ENCODE results near the gene SIK3. TPM values are rescaled to one million over a fixed set of nuclear protein-coding genes. Genes with fewer than 3 reads are reported as not detected.

The SIK3 gene
- total RNA-seq, 2 experiments from 2014 or later = 44.7 to 45.8 TPM

GRCh38 chr11:116885951-116886655 lies 212.1 kb downstream of the SIK3 start:
- ATAC-seq (ENCODE audit: low read depth) = no peak
- peaks cover 16% of the 10 kb centered on the region for H3K4me1 Mint-ChIP-seq

GRCh38 chr11:116882386-116882785 lies 215.8 kb downstream of the SIK3 start:
- Mint-ChIP-seq H3K4me1 (peaks cover 8% of the 10 kb centered on the region), H3K36me3 (peaks cover 3% of the 10 kb centered on the region), H3K9me3 (no peaks in the 10 kb centered on the region), H3K27me3 (no peaks in the 10 kb centered on the region), H3K27ac (no peak overlapping the region), H3K4me3 (no peak overlapping the region)
- ATAC-seq (ENCODE audit: low read depth) (no peak), DNase-seq (no peak)
- POLR2A ChIA-PET = no interaction called here

More at GRCh38 chr11:116885951-116886655, 212.1 kb downstream of the SIK3 start:
- POLR2A ChIA-PET = no interaction called here
- Mint-ChIP-seq H3K36me3 (peaks cover 10% of the 10 kb centered on the region), H3K27me3 (no peaks in the 10 kb centered on the region), H3K27ac (no peak overlapping the region), H3K9me3 (no peaks in the 10 kb centered on the region), H3K4me3 (no peak overlapping the region)
- no peak for DNase-seq

DNA sequence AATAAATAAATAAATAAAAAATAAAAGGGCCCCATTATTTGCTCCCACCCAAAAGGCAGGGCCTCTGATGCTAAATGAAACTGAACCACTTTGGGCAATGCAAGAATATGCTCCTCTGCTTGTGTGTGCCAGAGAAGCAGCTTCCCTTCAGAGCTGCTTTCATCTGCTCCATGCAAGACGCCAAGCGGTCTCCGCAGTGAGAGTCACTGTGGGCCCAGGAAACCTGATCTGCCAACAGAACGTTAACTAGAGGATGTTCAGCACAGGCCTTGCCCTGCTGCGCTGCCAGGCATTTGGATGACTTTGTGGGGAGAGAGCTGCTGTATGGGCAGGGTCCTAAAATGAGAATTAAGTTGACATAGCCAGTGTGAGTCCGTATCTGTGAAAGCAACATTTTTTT lies 217.1 kb downstream of the SIK3 start:
- ATAC-seq (ENCODE audit: low read depth) (no peak), DNase-seq (no peak)
- Mint-ChIP-seq H3K27me3 (no peaks in the 10 kb centered on the region), H3K36me3 (peaks cover 3% of the 10 kb centered on the region), H3K9me3 (no peaks in the 10 kb centered on the region), H3K27ac (no peak overlapping the region), H3K4me3 (no peak overlapping the region), H3K4me1 (peaks cover 8% of the 10 kb centered on the region)
- POLR2A ChIA-PET = no interaction called here

DNA sequence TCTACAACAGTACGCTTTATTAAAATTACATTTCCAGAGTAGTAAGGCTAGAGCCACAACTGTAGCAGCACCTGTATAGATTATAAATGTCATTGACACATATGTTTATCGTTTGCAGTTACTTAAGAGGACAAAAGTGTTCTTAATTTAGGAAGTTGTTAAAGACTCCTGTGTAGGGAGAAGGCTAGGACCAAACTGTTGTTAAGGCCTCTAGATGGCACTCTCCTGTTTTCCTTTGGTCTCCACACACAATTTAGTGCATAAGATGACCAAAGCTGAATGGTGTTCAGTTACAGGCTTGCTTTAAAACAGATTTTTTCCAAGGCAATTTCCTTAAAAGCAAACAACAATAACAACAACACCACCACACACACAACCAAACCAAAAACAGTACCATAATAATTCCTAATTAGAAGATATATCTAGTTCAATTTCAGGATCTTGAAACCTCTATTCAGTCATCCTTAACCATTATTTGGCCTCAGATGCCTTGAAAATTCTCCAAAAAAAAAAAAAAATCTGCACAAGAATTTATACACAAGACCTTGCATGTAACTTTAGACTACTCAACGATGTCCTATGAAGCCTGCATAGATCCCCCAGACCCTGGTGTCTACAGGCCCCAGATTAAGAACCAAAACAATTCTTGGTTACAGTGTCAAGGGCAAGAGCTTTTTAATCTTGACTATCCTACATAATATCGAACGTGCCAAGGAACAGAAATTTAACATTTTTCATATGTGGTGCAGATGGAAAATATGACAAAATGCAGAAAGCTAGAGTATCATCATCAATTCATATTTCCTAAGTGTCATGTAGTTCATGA lies 218.2 kb downstream of the SIK3 start:
- ATAC-seq (ENCODE audit: low read depth) (peak; percentile 84), DNase-seq (no peak)
- Mint-ChIP-seq H3K9me3 (no peaks in the 10 kb centered on the region), H3K4me3 (no peak overlapping the region), H3K27me3 (no peaks in the 10 kb centered on the region), H3K4me1 (peaks cover 8% of the 10 kb centered on the region), H3K27ac (no peak overlapping the region), H3K36me3 (peaks cover 5% of the 10 kb centered on the region)
- POLR2A ChIA-PET = interaction anchor here (0.7 to 1.0 kb wide), 3 partner anchors 27 to 223 kb away, joined by 3 to 4 read pairs (median 3); no protein-coding TSS in a partner anchor

- Mint-ChIP-seq H3K36me3 (peaks cover 9% of the 10 kb centered on the region), H3K4me1 (peaks cover 4% of the 10 kb centered on the region), H3K27me3 (no peaks in the 10 kb centered on the region), H3K27ac (no peak overlapping the region), H3K9me3 (no peaks in the 10 kb centered on the region), H3K4me3 (no peak overlapping the region)
- POLR2A ChIA-PET = no interaction called here
- ATAC-seq (ENCODE audit: low read depth) (no peak), DNase-seq (no peak)
Measured at GRCh38 chr11:116876656-116877055, 221.6 kb downstream of the SIK3 start.

DNA sequence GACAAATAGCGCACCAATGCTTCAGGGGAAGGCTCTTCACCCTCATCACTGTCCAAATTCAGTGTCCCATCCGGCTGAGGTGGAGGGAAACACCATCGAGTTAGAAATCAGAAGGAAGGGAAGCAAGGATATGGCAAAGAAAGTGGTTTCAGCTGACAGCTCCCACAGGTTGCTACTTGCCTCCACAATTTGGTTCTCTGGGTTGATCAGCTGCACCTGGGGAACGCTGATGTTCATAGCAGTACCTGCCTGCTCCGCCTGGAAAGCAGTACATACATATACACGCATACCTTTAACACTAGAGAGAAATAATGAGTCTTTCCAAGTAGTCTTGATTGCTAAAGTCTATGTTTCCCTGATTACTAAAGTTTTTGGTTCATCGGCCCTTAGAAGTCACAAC lies 223.0 kb downstream of the SIK3 start:
- Mint-ChIP-seq H3K9me3 (no peaks in the 10 kb centered on the region), H3K36me3 (peaks cover 14% of the 10 kb centered on the region), H3K27ac (no peak overlapping the region), H3K4me3 (no peak overlapping the region), H3K27me3 (no peaks in the 10 kb centered on the region), H3K4me1 (peaks cover 12% of the 10 kb centered on the region)
- DNase-seq = no peak
- POLR2A ChIA-PET = no interaction called here
- no peak for ATAC-seq (ENCODE audit: low read depth)

GRCh38 chr11:116874251-116874650 lies 224.0 kb downstream of the SIK3 start:
- H3K36me3 Mint-ChIP-seq = peaks cover 18% of the 10 kb centered on the region

DNA sequence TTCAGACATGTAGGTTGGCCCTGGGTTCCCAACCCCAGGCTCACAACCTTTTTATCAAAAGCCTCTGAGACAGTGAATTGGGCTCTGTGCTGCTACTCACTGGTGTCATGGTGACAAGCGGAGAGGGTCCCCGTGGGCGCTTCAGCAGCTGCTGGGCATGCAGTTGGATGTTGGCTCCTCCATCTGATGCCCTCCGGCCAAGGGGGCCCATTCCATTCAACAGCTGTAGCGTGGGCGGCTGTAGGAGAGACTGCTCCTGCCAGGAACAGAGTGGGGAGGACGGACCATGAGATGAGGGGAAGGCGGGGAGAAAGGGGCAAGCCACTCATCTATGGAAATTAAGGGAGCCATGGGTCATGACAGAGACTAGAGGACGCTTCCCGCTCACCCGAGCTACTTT lies 224.8 kb downstream of the SIK3 start:
- H3K4me1 Mint-ChIP-seq = peaks cover 8% of the 10 kb centered on the region
- peaks cover 20% of the 10 kb centered on the region for H3K36me3 Mint-ChIP-seq
- ATAC-seq (ENCODE audit: low read depth) (no peak), DNase-seq (no peak)
- POLR2A ChIA-PET = no interaction called here
- H3K27ac Mint-ChIP-seq = no peak overlapping the region
- no peaks in the 10 kb centered on the region for H3K9me3 Mint-ChIP-seq
- H3K27me3 Mint-ChIP-seq = no peaks in the 10 kb centered on the region
- H3K4me3 Mint-ChIP-seq = no peak overlapping the region

More at GRCh38 chr11:116874251-116874650, 224.0 kb downstream of the SIK3 start:
- H3K9me3 Mint-ChIP-seq = no peaks in the 10 kb centered on the region
- DNase-seq (no peak), ATAC-seq (ENCODE audit: low read depth) (no peak)
- H3K4me1 Mint-ChIP-seq = peaks cover 8% of the 10 kb centered on the region
- no peak overlapping the region for H3K27ac Mint-ChIP-seq
- H3K4me3 Mint-ChIP-seq = no peak overlapping the region
- POLR2A ChIA-PET = interaction anchor here (0.6 kb wide), 1 partner anchor 80 kb away, joined by 4 read pairs; no protein-coding TSS in a partner anchor
- no peaks in the 10 kb centered on the region for H3K27me3 Mint-ChIP-seq

DNA sequence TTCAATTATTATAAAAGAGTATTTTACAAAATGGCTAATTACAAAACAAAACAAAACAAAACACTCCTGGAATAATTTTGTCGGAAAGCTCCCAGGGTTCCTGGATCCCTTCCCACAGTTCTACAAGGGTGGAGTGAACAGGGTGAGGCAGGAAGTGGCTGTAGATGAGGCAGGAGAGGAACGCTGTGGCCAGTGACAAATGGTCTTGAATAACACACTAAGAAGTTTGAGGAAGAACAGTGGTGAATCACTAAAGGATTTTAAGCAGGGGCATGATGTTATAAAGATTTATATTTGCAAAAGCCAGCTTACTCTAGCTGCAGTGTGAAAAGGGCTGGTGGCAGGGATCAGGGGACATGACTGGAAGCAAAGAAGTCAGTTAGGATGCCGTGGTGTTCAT lies 227.0 kb downstream of the SIK3 start:
- H3K27me3 Mint-ChIP-seq = no peaks in the 10 kb centered on the region
- H3K27ac Mint-ChIP-seq = no peak overlapping the region
- ATAC-seq (ENCODE audit: low read depth) (no peak), DNase-seq (no peak)
- H3K9me3 Mint-ChIP-seq = no peaks in the 10 kb centered on the region
- POLR2A ChIA-PET = no interaction called here
- peaks cover 25% of the 10 kb centered on the region for H3K36me3 Mint-ChIP-seq
- peaks cover 8% of the 10 kb centered on the region for H3K4me1 Mint-ChIP-seq
- no peak overlapping the region for H3K4me3 Mint-ChIP-seq

DNA sequence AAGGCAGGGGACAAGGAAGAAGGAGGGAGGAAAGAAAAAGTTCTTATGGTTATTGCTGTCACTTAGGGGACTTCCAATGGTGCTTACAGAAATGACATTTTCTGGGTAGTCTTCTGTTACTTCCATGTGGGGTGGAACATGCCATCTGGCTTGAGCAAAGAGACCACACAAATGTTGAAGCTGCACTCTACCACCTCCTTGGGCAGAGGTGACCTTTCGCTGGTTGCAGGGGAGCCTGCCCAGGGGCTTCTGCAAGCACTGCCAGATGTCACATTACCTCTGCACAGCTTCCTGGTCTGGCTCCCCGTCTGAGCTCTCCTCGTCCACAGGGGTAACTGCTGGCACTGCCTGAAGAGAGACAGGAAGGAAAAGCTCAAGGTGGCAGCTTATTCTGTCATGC lies 228.2 kb downstream of the SIK3 start:
- peaks cover 26% of the 10 kb centered on the region for H3K36me3 Mint-ChIP-seq
- ATAC-seq (ENCODE audit: low read depth) = no peak
- H3K27ac Mint-ChIP-seq = no peak overlapping the region
- H3K9me3 Mint-ChIP-seq = no peaks in the 10 kb centered on the region
- H3K4me1 Mint-ChIP-seq = peaks cover 8% of the 10 kb centered on the region
- no peak for DNase-seq
- POLR2A ChIA-PET = no interaction called here
- H3K4me3 Mint-ChIP-seq = no peak overlapping the region
- no peaks in the 10 kb centered on the region for H3K27me3 Mint-ChIP-seq

DNA sequence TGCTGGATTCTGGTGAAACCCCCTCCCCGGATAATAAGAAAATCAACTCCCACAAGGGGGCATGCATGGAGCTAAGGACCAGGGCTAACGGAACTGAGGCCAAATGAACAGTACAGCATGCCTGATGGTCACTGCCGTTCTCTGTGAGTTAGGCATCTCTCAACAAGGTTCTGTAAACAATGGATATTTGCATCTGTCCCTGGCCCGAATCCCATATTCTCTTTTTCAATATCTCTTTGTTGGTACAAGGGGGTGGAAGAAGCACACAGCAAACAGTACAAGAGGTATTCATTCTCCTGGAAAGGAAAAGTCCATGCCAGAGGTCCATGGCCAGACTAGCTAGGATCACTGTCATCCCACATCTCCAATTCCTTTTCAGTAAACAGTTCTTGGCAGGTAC lies 228.6 kb downstream of the SIK3 start:
- no peak for DNase-seq
- H3K4me1 Mint-ChIP-seq = peaks cover 8% of the 10 kb centered on the region
- H3K36me3 Mint-ChIP-seq = peaks cover 24% of the 10 kb centered on the region
- ATAC-seq (ENCODE audit: low read depth) = no peak
- H3K27me3 Mint-ChIP-seq = no peaks in the 10 kb centered on the region
- H3K27ac Mint-ChIP-seq = no peak overlapping the region
- POLR2A ChIA-PET = no interaction called here
- H3K9me3 Mint-ChIP-seq = no peaks in the 10 kb centered on the region
- H3K4me3 Mint-ChIP-seq = no peak overlapping the region

- DNase-seq (no peak), ATAC-seq (ENCODE audit: low read depth) (no peak)
- Mint-ChIP-seq H3K4me1 (peaks cover 8% of the 10 kb centered on the region), H3K9me3 (no peaks in the 10 kb centered on the region), H3K27ac (no peak overlapping the region), H3K36me3 (peaks cover 23% of the 10 kb centered on the region), H3K27me3 (no peaks in the 10 kb centered on the region), H3K4me3 (no peak overlapping the region)
- POLR2A ChIA-PET = no interaction called here
Measured at GRCh38 chr11:116868066-116868465, 230.2 kb downstream of the SIK3 start.

GRCh38 chr11:116867619-116868018 lies 230.6 kb downstream of the SIK3 start:
- ATAC-seq (ENCODE audit: low read depth) (no peak), DNase-seq (no peak)
- Mint-ChIP-seq H3K4me3 (no peak overlapping the region), H3K27ac (no peak overlapping the region), H3K36me3 (peaks cover 23% of the 10 kb centered on the region), H3K9me3 (no peaks in the 10 kb centered on the region), H3K27me3 (no peaks in the 10 kb centered on the region), H3K4me1 (peaks cover 8% of the 10 kb centered on the region)
- POLR2A ChIA-PET = no interaction called here
